DOHH2 (cell line): ENCODE results near the gene OR4D11.

Experiments
- H3F3A ChIP-seq: fragments of 200-600 bp; sonication (generic), shearing (Covaris generic); 2 replicates; pipeline ENCODE4 v1.6.0; 2016; ENCODE audit warnings: antibody characterized with exemption, mild to moderate bottlenecking; ENCODE audit not compliant: control insufficient read depth, insufficient read depth
- H3K27ac ChIP-seq: fragments of 200-600 bp; sonication (generic); 2 replicates; pipeline ENCODE4 v1.5.1; 2014; ENCODE audit warnings: low read depth, mild to moderate bottlenecking, low read length, moderate library complexity
- H3K27me3 ChIP-seq: fragments of 200-600 bp; sonication (generic); 2 replicates; pipeline ENCODE4 v1.6.1; 2014; ENCODE audit warnings: mild to moderate bottlenecking, low read length, mixed read lengths; ENCODE audit not compliant: control insufficient read depth
- H3K36me3 ChIP-seq: fragments of 200-600 bp; sonication (generic); 2 replicates; pipeline ENCODE4 v1.6.1; 2014; ENCODE audit warnings: mild to moderate bottlenecking, low read length, moderate library complexity, mixed read lengths; ENCODE audit not compliant: control insufficient read depth
- H3K4me1 ChIP-seq: fragments of 200-600 bp; sonication (generic); 2 replicates; pipeline ENCODE4 v1.6.1; 2014; ENCODE audit warnings: mild to moderate bottlenecking, low read length, mixed read lengths; ENCODE audit not compliant: control insufficient read depth
- H3K4me2 ChIP-seq: fragments of 200-600 bp; sonication (generic); 2 replicates; pipeline ENCODE4 v1.6.0; 2014; ENCODE audit warnings: mild to moderate bottlenecking, low read length, moderate library complexity
- H3K4me3 ChIP-seq: fragments of 200-600 bp; sonication (generic); 2 replicates; pipeline ENCODE4 v1.5.1; 2014; ENCODE audit warnings: mild to moderate bottlenecking, low read length, mixed read lengths
- H3K79me2 ChIP-seq: fragments of 200-600 bp; sonication (generic); 2 replicates; pipeline ENCODE4 v1.6.1; 2014; ENCODE audit warnings: mild to moderate bottlenecking, low read length, mixed read lengths; ENCODE audit not compliant: control insufficient read depth
- H3K9me2 ChIP-seq: fragments of 200-600 bp; sonication (generic); replicated peaks from 2 replicates; pipeline ENCODE4 v1.6.1; 2014; ENCODE audit warnings: mild to moderate bottlenecking, low read length, mixed read lengths; ENCODE audit not compliant: control insufficient read depth
- H3K9me3 ChIP-seq: fragments of 200-600 bp; sonication (generic); 2 replicates; pipeline ENCODE4 v1.6.1; 2014; ENCODE audit warnings: antibody characterized with exemption, low read length, mixed read lengths; ENCODE audit not compliant: control insufficient read depth, insufficient read depth
- H4K20me1 ChIP-seq: fragments of 200-600 bp; sonication (generic); 2 replicates; pipeline ENCODE4 v1.6.0; 2014; ENCODE audit warnings: low read depth, mild to moderate bottlenecking, antibody characterized with exemption, low read length, moderate library complexity; ENCODE audit not compliant: control insufficient read depth, insufficient read depth
- EZH2phosphoT487 ChIP-seq: fragments of 200-600 bp; sonication (generic); IDR thresholded peaks from 2 replicates; pipeline ENCODE4 v1.6.1; 2017; ENCODE audit warnings: borderline replicate concordance, mild to moderate bottlenecking, antibody characterized with exemption, low read length, moderate library complexity, mixed read lengths
- TF ChIP-seq, protein P1 (sequence below): fragments of 200-600 bp; sonication (generic); IDR thresholded peaks from one replicate; pipeline ENCODE4 v1.5.1; 2014; ENCODE audit warnings: antibody characterized with exemption, mild to moderate bottlenecking, low read depth, low read length; ENCODE audit not compliant: poor library complexity, severe bottlenecking

OR4D11 gene

DNA sequence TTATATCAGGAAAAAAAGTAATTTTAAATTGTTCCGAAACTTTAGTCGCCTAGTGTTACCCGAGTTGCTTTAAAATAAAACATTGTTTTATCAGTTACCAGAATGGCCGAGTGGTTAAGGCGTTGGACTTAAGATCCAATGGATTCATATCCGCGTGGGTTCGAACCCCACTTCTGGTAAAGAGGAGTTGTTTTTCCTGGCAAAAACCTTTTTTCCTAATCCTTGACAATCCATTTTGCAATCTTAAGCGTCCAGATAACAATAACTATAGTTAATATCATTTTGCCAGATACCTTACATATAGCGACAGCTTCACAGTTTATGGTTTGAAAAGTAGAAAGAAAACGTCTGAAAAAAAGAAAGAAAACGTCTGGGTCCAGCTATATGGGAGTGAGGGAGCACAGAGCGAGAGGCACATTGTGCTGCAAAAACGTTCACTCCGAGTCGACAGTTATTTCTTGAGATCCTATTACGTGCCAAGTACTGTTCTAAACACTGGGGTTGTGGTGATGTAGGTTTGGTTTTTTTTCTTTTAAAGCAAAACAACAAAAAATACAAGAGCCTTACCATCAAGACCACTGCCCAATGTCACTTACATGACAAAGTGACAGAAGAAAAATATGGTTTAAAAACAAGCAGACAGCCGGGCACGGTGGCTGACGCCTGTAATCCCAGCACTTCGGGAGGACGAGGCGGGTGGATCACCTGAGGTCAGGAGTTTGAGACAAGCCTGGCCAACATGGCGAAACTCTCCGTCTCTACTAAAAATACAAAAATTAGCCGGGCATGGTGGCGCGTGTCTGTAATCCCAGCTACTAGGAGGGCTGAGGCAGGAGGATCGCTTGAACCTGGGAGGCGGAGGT is 48.5 kb downstream of the OR4D11 start:
- H3K79me2 ChIP-seq: no peaks in the 10 kb centered on the region
- H3K27me3 ChIP-seq: no peaks in the 10 kb centered on the region
- H4K20me1 ChIP-seq: no peaks in the 10 kb centered on the region
- no peaks in the 10 kb centered on the region for H3K36me3 ChIP-seq
- no peaks in the 10 kb centered on the region for H3K9me3 ChIP-seq
- H3K27ac ChIP-seq: peak overlapping the region; percentile 88
- peak overlapping the region; percentile 79 for H3K4me3 ChIP-seq
- H3K4me1 ChIP-seq: peaks cover 38% of the 10 kb centered on the region
- no peaks in the 10 kb centered on the region for H3K9me2 ChIP-seq
- H3F3A ChIP-seq: peaks cover 24% of the 10 kb centered on the region
- peak overlapping the region; percentile 81 for H3K4me2 ChIP-seq
- TF ChIP-seq, protein P1, sequence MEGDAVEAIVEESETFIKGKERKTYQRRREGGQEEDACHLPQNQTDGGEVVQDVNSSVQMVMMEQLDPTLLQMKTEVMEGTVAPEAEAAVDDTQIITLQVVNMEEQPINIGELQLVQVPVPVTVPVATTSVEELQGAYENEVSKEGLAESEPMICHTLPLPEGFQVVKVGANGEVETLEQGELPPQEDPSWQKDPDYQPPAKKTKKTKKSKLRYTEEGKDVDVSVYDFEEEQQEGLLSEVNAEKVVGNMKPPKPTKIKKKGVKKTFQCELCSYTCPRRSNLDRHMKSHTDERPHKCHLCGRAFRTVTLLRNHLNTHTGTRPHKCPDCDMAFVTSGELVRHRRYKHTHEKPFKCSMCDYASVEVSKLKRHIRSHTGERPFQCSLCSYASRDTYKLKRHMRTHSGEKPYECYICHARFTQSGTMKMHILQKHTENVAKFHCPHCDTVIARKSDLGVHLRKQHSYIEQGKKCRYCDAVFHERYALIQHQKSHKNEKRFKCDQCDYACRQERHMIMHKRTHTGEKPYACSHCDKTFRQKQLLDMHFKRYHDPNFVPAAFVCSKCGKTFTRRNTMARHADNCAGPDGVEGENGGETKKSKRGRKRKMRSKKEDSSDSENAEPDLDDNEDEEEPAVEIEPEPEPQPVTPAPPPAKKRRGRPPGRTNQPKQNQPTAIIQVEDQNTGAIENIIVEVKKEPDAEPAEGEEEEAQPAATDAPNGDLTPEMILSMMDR: no peak
- no peak for TF ChIP-seq EZH2phosphoT487

DNA sequence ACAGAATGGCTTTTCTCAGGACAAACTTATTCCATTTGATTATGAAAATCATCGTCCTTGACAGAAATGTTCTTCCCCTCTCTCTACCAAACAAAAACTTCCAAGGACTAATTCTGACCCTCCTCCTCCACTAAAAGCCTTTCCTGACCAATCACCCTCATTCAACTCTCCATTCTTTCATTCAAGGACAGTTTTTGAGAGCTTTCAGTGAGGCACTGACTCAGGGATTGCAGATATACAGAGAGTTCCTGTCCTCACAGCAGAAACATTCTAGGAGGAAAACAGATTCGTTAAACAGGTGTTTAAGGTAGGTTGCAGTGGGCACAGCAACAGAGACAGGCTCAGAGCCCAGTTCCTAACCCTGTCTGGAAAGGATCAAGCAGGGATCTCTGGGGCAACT is 49.5 kb downstream of the OR4D11 start:
- H4K20me1 ChIP-seq: no peaks in the 10 kb centered on the region
- no peak overlapping the region for H3K4me3 ChIP-seq
- TF ChIP-seq, protein P1: no peak
- no peak for TF ChIP-seq EZH2phosphoT487
- H3K36me3 ChIP-seq: no peaks in the 10 kb centered on the region
- H3K4me2 ChIP-seq: no peak overlapping the region
- H3K4me1 ChIP-seq: peaks cover 43% of the 10 kb centered on the region
- H3F3A ChIP-seq: peaks cover 29% of the 10 kb centered on the region
- no peaks in the 10 kb centered on the region for H3K79me2 ChIP-seq
- no peaks in the 10 kb centered on the region for H3K9me3 ChIP-seq
- H3K9me2 ChIP-seq: no peaks in the 10 kb centered on the region
- H3K27ac ChIP-seq: no peak overlapping the region
- no peaks in the 10 kb centered on the region for H3K27me3 ChIP-seq

DNA sequence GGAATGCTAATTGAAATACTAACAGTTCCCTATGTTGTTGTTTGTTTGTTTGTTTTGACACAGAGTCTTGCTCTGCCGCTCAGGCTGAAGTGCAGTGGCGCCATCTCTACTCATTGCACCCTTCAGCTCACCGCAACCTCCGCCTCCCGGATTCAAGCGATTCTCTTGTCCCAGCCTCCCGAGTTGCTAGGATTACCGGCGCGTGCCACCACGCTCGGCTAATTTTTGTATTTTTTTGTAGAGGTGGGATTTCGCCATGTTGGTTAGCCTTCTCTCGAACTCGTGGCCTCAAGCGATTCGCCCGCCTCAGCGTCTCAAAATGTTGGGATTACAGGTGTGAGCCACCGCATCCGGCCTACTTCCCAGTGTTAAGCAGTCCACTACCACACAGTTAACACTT is 49.9 kb downstream of the OR4D11 start:
- no peak for TF ChIP-seq EZH2phosphoT487
- TF ChIP-seq, protein P1: no peak
- no peaks in the 10 kb centered on the region for H3K36me3 ChIP-seq
- no peaks in the 10 kb centered on the region for H3K9me2 ChIP-seq
- no peaks in the 10 kb centered on the region for H4K20me1 ChIP-seq
- H3K9me3 ChIP-seq: no peaks in the 10 kb centered on the region
- H3K4me1 ChIP-seq: peaks cover 48% of the 10 kb centered on the region
- H3K27ac ChIP-seq: no peak overlapping the region
- no peak overlapping the region for H3K4me2 ChIP-seq
- H3K4me3 ChIP-seq: no peak overlapping the region
- H3K79me2 ChIP-seq: no peaks in the 10 kb centered on the region
- H3F3A ChIP-seq: peaks cover 32% of the 10 kb centered on the region
- H3K27me3 ChIP-seq: no peaks in the 10 kb centered on the region
